ENCODE data around the gene GBE1.

GBE1 gene

DNA sequence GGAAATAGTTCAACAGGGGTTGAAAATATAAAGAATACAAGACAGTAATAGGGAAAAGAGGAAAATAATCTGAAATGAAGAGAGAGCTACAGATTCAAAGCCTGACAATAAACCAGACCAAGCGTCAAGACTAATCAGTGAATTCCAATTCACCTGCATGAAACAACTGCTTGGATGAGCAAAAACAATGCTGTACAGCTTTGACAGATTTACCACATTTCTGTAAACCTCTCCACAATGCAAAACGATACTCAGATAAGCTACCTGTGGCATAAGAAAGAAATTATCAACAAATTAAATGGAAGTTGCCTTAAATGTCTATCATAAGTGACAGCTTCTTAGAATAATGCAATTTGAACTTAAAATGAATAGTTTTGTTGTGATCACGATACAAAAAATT lies 65.4 kb downstream of the GBE1 start:
- DNase-seq = no peak

DNA sequence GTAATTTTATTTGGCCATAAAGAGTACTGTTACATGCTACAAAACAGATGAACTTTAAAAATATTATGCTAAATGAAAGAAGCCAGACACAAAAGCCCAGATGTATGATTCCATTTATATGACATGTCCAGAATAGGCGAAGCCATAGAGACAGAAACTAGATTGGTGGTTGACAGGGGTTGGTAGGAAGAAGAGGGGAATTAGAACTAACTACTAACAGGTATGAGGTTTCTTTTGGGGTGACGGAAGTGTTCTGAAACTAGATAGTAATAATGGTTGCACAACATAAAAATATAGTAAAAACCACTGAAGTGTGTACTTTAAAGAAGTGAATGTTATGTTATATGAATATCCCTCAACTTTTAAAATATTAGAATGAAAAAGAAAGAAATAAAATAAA lies 66.1 kb downstream of the GBE1 start:
- no peak for DNase-seq

DNA sequence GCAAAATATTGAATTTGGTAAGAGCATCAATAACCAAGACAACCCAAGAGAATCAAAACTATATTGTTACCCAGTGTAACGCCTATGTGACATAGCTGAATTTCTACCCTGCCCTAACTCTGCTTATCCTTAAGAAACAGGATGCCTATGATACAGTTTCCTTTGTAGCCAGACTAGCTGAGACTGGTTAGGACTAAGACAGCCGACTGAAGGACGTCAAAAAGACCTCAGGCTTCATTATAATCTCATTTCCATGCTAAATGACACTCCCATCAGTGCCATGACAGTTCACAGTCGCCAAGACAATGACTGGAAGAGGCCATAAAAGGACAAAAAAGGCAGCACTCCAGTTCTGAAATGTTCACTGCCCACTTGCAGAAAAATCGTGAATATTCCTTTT lies 66.8 kb downstream of the GBE1 start:
- no peak for DNase-seq

DNA sequence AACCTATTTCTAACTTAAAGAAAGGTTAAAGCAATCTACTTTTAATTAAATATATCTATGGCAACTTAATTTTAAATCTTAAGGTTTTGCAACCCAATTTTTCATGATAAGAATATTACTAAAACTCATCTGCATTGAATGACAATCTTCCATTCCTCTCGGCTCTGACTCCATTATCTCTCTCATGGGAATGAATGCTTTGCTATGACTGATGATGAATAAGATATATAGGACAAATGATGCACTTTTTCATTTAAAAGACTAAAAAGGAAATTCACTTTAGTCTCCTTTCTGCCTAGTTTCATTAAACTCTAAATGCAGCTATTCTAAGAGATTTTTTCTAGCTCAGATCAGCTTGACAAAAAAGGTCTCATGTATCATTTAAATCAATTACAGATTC lies 68.7 kb downstream of the GBE1 start:
- DNase-seq = no peak

DNA sequence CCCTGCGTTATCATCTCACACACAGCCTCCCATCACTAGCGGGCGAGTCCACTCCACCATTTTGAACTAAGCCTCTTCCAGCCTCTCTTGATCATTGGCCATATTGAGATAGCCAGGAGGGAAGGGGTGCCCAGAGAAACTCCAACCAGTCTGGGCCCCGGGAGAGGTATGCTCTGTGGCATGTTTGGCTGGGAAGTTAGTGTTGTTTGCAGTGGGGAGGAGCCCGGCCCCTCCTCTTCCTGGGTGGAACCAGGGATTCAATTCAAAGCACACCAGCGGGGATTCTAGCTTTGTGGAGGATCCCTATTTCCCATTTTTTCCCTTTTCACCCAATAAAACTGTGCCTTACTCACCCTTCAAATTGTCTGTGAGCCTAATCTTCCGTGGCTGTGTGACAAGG lies 71.8 kb downstream of the GBE1 start:
- no peak for DNase-seq

DNA sequence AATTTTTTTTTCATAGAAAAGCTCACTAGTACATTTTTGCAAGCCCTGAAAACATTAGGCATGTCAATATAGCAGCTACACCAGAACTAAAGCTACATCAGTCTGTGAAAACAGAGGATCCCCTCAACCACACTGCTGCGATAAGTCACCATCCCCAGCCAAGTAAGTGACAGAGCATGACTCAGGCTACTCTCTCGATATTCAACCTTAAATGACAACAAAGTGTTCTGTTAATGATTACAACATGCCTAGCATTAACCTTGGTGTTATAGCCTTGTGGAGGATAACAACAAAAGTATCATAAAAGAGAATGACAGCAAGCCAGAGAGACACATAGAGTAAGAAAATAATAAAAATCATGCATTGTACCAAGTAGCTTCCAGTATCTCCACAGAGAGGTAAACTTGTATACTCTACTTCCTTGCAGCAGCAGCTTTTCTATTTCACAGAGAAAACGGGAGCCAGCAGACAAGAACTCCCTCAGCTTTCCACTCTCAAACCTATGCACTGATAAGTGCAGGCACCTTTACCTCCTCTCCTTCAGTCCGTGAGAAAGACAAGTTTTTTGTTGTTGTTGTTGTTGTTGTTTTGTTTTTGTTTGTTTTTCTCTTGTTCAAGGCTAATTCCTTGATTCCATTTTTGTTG lies 76.6 kb downstream of the GBE1 start:
- no peak for DNase-seq

DNA sequence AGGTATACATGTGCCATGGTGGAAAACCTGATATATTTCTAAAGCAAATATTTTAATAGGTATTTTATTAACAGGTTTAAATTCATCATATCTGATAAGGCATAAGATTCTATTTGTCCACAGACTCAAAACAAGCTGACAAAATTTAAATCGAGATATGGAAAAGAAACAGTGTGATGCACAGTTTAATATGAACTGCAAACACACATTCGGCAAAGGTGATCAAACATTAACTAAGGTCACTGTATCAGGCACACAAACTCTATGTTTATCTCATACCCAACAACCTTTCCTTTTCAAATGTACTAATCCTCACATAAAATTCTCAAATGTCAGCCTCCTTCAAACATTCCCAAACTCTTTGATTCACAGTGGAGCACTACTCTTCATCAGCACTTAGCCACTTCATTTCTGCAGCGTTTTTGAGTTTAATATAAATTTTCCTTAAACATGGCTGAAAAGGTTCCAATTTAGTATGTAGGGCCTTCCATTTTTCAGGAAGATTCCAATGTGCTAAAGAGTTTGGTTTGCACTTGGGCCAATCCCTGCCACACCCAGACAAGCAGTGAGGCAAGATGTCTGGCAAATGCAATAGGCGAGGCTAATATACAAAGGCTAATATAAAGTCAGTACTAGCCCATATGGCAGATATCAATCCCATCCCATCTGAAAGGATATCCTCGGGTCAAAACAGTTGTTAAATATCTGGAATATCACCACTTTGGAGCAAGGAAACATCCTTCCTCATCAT lies 84.6 kb downstream of the GBE1 start:
- no peak for DNase-seq

DNA sequence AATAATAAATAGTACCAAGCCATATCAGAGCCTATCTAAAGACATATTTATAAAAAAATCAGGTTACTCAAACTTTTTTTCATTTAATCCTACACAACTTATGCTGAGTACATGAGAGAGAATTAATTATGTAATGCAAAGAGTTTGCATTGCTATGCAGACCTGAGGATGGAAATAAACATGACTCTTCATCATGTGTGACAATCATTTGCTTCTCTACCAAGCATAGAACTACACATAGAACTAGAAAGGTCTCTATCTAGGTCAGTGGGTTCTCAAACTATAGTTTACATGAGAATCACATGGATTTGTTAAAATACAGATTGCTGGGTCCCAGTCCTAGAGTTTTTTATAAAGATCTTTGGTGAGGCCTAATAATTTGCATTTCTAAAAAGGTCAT lies 86.8 kb downstream of the GBE1 start:
- no peak for DNase-seq

DNA sequence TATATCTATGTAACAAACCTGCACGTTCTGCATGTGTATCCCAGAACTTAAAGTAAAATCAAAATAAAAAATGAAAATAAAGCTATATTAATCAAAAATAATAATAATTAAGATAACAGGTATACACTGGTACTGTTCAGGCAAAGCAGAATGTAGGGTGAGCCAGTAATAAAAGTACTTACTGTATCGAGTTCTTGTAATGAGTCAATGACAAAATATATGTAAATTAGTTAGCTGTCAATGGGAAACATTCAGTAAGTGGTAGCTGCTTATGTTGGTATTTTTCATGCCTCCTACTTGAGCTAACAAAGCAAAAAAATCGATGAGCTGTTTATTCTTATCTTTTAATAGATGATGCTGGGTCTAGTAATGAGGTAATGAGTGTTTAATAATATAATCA lies 93.2 kb downstream of the GBE1 start:
- DNase-seq = no peak

DNA sequence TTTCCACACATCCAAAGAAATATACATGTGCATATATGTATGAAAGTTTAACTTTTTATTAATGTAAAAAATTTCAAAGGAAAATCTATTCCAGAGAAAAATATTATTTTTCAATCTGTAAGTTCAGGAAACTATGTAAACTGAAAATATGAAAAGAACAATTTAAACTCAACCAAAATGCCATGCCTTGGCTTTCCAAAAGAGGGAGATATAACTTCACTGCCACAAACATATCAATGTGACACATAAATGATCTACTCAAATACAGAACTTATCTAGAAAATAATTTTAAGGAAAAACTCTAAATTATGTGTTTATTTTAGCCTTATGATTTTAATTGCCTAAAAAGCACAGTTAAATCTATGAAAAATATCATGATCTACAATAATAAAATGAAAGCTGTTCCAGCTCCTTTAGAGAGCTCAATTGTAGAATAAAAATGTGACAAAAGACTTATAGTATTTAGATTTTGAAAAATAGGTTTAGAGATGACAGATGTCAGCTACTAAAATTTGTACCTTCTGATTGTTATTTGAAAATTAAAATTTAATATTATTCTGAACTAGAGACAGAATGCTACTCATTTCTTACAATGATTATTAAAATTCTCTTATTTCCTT lies 94.8 kb downstream of the GBE1 start:
- peak; percentile 8 for DNase-seq

DNA sequence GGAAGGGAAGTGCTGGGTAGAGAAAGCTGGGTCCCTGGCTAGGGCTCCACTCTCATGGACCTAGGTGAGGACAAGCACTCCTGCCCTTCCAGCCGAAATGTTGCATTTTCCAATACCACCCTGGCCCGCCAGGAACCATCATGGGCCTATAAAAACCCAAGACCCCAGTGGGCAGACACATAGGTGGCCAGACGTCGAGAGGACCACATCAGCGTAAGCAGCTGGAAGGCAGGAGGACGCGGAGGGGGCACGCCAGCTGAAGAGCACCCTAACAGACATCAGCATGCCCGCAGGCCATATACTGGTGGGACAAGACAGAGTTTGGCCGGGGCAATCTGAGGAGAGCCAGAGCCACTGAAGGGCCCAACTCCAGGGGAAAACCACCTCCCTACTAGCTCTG lies 98.3 kb downstream of the GBE1 start:
- DNase-seq = no peak

DNA sequence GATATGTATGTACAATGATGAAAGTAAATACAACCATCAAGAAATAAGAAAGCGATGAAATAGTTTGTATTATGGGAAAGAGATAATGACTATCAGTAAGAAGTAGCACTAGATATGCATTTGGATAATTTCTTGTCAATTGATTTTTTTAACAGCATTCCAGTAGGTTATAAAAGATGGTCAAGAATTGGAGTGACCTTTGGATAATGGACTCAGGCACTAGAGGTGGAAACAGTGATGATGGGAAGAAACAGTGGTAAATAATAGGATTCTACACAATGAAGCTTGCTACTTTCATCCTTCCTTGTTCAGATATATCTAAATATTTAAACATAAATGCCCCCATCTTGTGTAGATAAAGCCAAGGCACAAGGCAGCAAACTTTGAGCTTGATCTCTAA lies 101.4 kb downstream of the GBE1 start:
- DNase-seq = no peak

DNA sequence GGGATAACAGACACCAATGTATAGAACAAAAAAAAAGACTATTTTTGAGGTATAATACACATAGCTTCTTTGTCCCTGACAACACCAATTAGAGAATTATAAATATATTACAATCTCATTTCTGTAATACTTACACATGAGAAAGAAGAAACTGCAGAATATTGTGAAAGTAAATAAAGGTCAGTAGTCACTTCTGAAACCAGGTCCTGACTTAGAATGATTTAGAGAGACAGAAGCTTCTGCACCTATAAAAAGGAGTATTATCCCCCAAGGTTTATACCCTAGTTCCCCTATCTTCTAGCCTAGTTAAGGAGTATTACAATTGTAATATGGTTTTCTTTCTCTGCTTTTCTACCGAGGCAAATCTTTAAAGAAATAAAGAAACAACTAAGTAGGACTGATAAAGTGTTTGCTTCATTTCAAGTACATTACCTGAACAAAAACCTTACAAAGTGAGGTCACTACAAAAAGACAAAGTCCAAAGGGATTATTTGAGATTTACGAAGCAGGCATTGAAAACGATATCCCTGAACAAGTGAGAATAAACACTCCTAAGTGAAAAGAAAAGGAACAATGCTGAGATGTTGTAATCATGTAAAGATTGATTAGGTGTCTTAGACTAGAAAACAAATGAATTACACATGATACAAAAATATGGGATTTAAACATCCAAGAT lies 103.0 kb downstream of the GBE1 start:
- no peak for DNase-seq

DNA sequence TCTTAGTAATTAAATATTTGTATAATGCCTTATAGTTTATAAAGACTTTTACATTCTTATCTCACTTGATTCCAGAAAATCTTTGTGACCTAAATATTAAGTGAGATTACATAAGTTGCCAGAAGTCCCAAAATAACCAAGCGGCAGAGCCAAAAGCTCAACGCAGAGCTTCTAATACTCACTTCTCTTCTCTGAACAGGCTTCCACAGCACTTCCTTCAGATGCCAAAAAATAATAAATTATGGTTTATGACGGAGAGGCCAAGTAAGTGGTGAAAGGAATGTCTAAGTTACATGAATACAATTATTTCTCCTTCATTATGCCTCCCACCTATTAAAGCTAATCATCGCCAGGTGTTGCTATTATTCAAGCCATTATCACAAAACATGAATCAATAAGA lies 110.3 kb downstream of the GBE1 start:
- no peak for DNase-seq

DNA sequence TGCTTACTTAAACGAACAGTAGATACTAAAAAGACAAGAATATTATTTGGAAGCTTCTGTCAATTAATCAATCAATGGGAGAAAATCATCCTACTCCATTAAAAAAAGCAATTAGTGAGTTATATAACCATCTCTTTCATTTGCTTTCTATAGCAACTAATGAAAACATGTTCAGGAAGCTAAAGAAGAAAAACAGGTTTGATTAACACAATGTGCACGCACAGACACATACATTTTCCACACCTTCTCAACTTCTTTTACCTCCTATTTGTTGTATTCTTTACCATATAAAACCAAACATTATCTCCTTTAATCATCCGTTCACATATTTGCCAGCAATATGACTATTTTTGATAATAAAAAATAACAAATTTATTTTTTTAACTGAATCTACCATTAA lies 111.3 kb downstream of the GBE1 start:
- DNase-seq = no peak

DNA sequence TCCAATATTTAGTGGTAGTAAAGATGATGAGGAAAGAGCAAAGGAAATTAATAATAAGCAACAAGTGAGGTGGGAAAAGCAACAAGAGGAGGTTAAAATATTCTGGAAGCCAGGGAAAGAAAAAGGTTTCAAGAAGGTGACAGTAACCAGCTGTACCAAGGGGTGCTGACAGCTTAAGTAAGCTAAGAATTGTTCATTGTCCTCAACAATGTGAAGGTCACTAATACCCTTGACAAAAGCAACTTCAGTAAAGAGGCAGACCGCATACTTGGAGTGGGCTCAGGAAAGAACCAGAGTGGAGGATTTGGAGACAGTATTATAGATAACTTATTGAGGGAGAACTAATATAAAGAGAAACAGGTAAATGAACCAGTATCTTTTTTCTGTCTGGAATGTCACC lies 116.2 kb downstream of the GBE1 start:
- DNase-seq = no peak

DNA sequence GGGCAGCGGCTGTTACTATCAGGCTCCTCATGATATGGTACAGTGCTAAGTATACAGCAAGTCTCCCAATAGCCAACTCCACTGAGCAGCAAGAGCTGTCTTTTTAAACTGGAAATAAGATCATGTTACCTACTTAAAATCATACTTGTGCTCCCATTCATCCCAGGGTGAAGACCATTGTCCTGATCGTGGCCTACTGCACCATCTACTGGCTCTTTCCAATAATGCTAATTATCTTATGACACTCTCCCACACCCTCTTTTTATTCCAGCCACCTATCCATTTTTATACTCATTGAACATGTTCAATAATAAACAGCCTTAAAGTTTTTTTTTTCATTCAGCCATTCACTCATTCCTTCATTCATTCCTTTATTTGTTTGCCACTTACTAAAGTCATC lies 117.7 kb downstream of the GBE1 start:
- no peak for DNase-seq

DNA sequence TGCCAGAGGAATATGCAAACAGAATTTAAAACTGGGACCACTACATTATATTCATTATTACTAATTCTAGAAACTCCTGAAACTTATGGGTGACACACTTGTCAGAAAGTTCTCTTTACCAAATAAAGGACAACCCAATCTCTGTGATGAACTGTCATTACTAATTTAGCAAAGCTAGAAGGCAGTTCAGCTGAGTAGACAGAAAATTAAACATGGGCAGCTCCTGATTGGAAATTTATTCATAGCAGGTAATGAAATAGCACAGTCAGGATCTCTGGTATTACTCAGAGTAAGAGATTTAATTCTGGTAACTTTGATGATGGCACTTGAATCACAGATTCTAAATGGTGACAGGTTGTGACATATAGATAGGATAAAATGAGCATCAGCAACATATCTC lies 123.0 kb downstream of the GBE1 start:
- DNase-seq = no peak

DNA sequence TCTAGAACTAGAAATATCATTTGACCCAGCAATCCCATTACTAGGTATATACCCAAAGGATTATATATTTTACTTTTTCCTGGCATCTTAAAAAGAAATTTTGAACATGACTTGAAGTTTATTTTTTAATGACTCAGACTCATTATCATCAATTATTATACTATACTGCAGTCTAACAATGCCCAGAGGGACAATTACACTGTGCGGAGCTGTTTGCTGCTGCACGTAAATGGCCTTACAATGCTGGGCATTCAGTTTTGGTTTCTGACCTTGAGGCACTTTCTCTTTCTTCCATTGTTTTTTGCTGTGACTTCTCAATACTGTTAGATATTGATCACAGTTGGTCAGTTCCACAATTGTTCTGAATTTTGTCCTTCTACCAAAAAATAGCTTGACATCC lies 128.8 kb downstream of the GBE1 start:
- DNase-seq = no peak

DNA sequence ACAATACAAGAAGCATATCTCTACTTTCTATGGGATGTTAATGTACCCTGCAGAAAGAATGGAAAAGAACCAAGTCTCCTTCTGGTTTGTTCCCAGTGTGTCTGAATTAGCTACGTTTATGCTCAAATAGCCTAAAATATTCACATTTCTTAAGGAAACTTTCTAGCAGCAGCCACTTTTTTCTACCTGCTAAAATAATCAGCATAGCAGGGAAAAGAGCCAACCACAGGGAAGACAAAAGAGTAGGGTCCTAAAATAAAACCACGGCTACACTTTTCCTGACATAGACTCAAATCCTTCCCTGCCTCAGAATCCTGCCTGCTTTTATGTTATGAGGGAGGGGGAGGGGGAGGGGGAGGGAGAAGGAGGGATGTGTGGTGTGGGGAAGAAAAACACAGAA lies 136.7 kb downstream of the GBE1 start:
- DNase-seq = no peak

DNA sequence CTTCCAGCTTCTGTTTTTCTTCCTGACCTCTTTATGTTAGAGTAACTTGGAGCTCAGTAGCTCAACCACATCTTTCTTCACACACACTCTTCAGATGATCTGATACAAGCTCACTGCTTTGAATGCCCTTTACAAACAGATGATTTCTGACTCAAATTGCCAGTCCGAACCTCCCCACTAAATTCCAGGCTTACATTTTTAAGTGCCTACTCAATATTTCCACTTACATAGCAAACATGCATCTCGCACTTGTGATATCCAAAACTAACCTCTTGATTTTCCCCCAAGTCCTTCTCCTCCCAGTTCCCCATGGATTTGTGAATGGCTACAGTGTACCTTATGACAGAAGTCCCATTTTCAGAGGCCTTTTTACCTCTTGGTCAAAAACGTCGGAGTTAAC lies 139.1 kb downstream of the GBE1 start:
- DNase-seq = no peak

DNA sequence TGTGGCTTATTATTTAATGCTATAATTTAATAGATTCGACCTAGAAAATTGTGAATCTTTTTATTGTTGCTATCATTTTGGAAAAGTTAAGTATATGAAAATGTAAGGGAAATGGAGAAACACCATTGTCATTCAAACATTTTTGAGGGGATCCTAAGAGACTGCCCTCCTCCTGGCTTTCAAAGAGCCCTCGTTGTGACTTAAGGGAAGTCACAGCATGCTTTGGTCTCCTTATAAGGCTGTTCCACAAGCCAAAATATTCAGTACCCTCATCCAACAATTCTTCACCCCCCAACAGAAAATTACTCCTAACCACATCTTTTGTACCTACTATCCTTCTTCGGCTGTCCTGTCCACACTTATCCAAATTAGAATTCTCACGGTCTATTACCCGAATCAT lies 140.2 kb downstream of the GBE1 start:
- DNase-seq = no peak

DNA sequence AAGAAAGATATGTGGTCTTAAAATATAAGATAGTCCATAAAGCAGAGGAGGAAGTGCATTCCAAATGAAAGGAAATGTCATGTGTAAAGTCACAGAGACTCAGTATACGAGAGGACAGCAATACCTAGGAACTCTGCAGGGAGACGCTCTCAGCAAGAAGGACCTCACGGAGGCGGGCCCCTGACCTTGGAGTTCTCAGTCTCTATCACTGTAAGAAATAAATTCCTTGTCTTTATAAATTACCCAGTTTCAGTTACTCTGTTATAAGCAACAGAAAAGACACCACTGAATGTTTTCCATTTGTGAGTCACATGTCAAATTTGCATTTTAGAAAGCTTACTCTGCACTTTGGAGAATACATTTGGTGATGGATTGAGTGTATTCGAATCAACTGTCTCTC lies 140.6 kb downstream of the GBE1 start:
- no peak for DNase-seq

DNA sequence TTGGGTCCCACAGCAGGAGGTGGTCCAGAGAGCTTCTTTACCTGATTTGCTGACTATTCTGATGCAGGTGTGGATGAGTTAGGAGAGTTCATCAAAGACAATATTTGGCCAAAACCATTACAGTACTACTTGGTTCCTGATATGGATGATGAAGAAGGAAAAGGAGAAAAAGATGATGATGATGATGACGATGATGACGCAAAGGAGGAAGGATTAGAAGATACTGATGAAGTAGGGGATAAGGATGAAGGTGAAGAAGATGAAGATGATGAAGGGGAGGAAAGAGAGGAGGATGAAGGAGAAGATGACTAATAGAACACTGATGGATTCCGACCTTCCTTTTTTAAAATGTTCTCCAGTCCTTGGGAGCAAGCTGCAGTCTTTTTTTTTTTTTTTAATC lies 148.7 kb downstream of the GBE1 start:
- DNase-seq = no peak

Data from CD4-positive, alpha-beta T cell treated with Interleukin-21 for 1 hour (primary cell).